Left lung (tissue), 10 donors: ENCODE results near the gene ZBTB20. TPM values are rescaled to one million over a fixed set of nuclear protein-coding genes. Genes with fewer than 3 reads are reported as not detected.

Experiments
- ATAC-seq: fragments of 200-7000 bp; cut with Tn5 transposase; one replicate; pipeline ENCODE4 v1.9.1; 2020; ENCODE audit warnings: moderate library complexity
- DNase-seq, 4 donors: peaks; one replicate each; pipeline ENCODE4 v3.0.0-alpha.2; 2013 to 2020
- H3K27ac ChIP-seq, 2 donors: fragments of 200-600 bp; sonication (generic) in 1 of 2; one replicate each; pipeline versions ENCODE4 v1.5.0 to v1.8.0; 2020 to 2021
- H3K27me3 ChIP-seq, 2 donors: fragments of 200-600 bp; sonication (generic) in 1 of 2; one replicate each; pipeline versions ENCODE4 v1.5.0 to v1.8.0; 2020 to 2021
- H3K36me3 ChIP-seq, 2 donors: fragments of 200-600 bp; sonication (generic) in 1 of 2; one replicate each; pipeline versions ENCODE4 v1.5.0 to v1.8.0; 2020 to 2021
- H3K4me1 ChIP-seq, 2 donors: fragments of 200-600 bp; one replicate each; pipeline ENCODE4 v1.8.0; 2021
- H3K4me3 ChIP-seq, 2 donors: fragments of 200-600 bp; sonication (generic) in 1 of 2; one replicate each; pipeline versions ENCODE4 v1.5.0 to v1.8.0; 2020 to 2021; ENCODE audit warnings: mild to moderate bottlenecking in 1 of 2
- H3K9me3 ChIP-seq, 2 donors: fragments of 200-600 bp; sonication (generic) in 1 of 2; one replicate each; pipeline versions ENCODE4 v1.5.0 to v1.8.0; 2020 to 2021
- CTCF ChIP-seq, 2 donors: fragments of 200-600 bp; sonication (generic) in 1 of 2; IDR thresholded peaks; one replicate each; pipeline versions ENCODE4 v1.5.0 to v1.8.0; 2021; ENCODE audit warnings: antibody characterized with exemption in 2 of 2
- intact Hi-C, 2 donors: fragments of 100-400 bp; cut with DNase I; formaldehyde crosslinking; loops; one replicate each; pipeline versions ENCODE4 v1.11.2 to v1.14.2; 2022
- polyA plus RNA-seq, 6 donors: library from polyadenylated mRNA; unstranded; fragments of 120-200 nt; gene quantifications; one replicate each; pipeline ENCODE4 v1.2.1, GENCODE V29; 2013; ENCODE audit not compliant: insufficient read length in 6 of 6
- total RNA-seq, 2 donors: library from RNA; stranded (reverse); fragmentation: NEBNext Ultra II Directional; extraction: Animal tissue kit (Norgen Biotek cat#: 25700); gene quantifications; one replicate each; pipeline ENCODE4 v1.2.1, GENCODE V29; 2021
- donor health status: DM: no; HTN: yes; CAD: no.
- donor health status: DM: no; HTN: no; CAD: no.

ZBTB20 gene
- total and polyA plus RNA-seq, 8 donors, result 1.1 to 63.5 (median 6.0) TPM

GRCh38 chr3:114967168-114967567 is 179.9 kb downstream of the ZBTB20 start:
- DNase-seq (no peak), ATAC-seq (no peak)
- TF ChIP-seq CTCF (IDR thresholded peaks at IDR 0.05), result no peak
- intact Hi-C loops, result no loop called here
- no peaks in the 10 kb centered on the region for H3K27me3 ChIP-seq
- H3K9me3 ChIP-seq, result no peaks in the 10 kb centered on the region
- peaks cover 0 to 7% of the 10 kb centered on the region in 2 donors for H3K36me3 ChIP-seq
- H3K4me1 ChIP-seq, result no peaks in the 10 kb centered on the region
- no peak overlapping the region for H3K27ac ChIP-seq
- H3K4me3 ChIP-seq, result no peak overlapping the region

- Histone ChIP-seq H3K27ac (no peak overlapping the region), H3K27me3 (no peaks in the 10 kb centered on the region), H3K4me1 (no peaks in the 10 kb centered on the region), H3K9me3 (no peaks in the 10 kb centered on the region), H3K4me3 (no peak overlapping the region), H3K36me3 (peaks cover 0 to 3% of the 10 kb centered on the region in 2 donors)
- ATAC-seq (no peak), DNase-seq (no peak)
- no peak for TF ChIP-seq CTCF (IDR thresholded peaks at IDR 0.05)
- intact Hi-C loops, result no loop called here
Measured at GRCh38 chr3:114962189-114962588, 184.9 kb downstream of the ZBTB20 start.

- no peak overlapping the region for H3K27ac ChIP-seq
- intact Hi-C loops, result no loop called here
- TF ChIP-seq CTCF (IDR thresholded peaks at IDR 0.05), result no peak
- ATAC-seq (no peak), DNase-seq (no peak)
- H3K4me1 ChIP-seq, result no peaks in the 10 kb centered on the region
- H3K27me3 ChIP-seq, result no peaks in the 10 kb centered on the region
- peaks cover 0 to 7% of the 10 kb centered on the region in 2 donors for H3K9me3 ChIP-seq
- no peak overlapping the region for H3K4me3 ChIP-seq
- peaks cover 0 to 3% of the 10 kb centered on the region in 2 donors for H3K36me3 ChIP-seq
Measured at GRCh38 chr3:114958930-114959329, 188.2 kb downstream of the ZBTB20 start.

- no peak for ATAC-seq
- intact Hi-C loops, result no loop called here
- DNase-seq, result no peak
- Histone ChIP-seq H3K27ac (no peak overlapping the region), H3K27me3 (no peaks in the 10 kb centered on the region), H3K36me3 (peaks cover 0 to 3% of the 10 kb centered on the region in 2 donors), H3K9me3 (peaks cover 5 to 28% of the 10 kb centered on the region in 2 donors), H3K4me1 (no peaks in the 10 kb centered on the region), H3K4me3 (no peak overlapping the region)
- TF ChIP-seq CTCF (IDR thresholded peaks at IDR 0.05), result no peak
Measured at GRCh38 chr3:114953800-114954199, 193.3 kb downstream of the ZBTB20 start.

- Histone ChIP-seq H3K9me3 (peaks cover 5 to 28% of the 10 kb centered on the region in 2 donors), H3K27me3 (no peaks in the 10 kb centered on the region), H3K4me3 (no peak overlapping the region), H3K4me1 (no peaks in the 10 kb centered on the region), H3K27ac (no peak overlapping the region), H3K36me3 (peaks cover 0 to 3% of the 10 kb centered on the region in 2 donors)
- DNase-seq (no peak), ATAC-seq (no peak)
- no peak for TF ChIP-seq CTCF (IDR thresholded peaks at IDR 0.05)
- intact Hi-C loops, result no loop called here
Measured at GRCh38 chr3:114953215-114953799, 193.8 kb downstream of the ZBTB20 start.
